K562 (cell line): ENCODE measurements around the gene CSTPP1. TPM values are rescaled to one million over a fixed set of nuclear protein-coding genes. Genes with fewer than 3 reads are reported as not detected.

Source experiments
- ATAC-seq: fragments of 200-7000 bp; cut with Tn5 transposase; 3 replicates; pipeline ENCODE4 v1.9.1; 2020; ENCODE audit warnings: moderate library complexity
- BruUV-seq: library from RNA; stranded (reverse); fragments of 400-500 nt; replicated peaks from 2 replicates; lab custom pipeline; 2021; lab: Mats Ljungman, UMichigan
- CTCF ChIA-PET: fragments of 300-600 bp; formaldehyde crosslinking; extraction: SDS; loops from one replicate; lab custom pipeline; 2021; ENCODE audit warnings: low intra/inter-chr PET ratio; lab: Yijun Ruan, JAX
- POLR2A ChIA-PET: fragments of 300-600, 350-650 bp; sonication (Branson Sonifier 250); formaldehyde crosslinking; extraction: SDS; loops from one replicate; lab custom pipeline; 2021; ENCODE audit warnings: antibody characterized with exemption, inconsistent platforms; lab: Yijun Ruan, JAX
- DNase-seq, 4 experiments: peaks; one replicate each; pipeline versions ENCODE4 v3.0.0 to v3.0.0-alpha.2; 2011 to 2018; ENCODE audit warnings: low spot score in 3 of 4, mixed read lengths in 3 of 4; ENCODE audit errors: extremely low read depth in 1 of 4
- FAIRE-seq: peaks from 2 replicates; lab custom pipeline; 2011; peaks lifted over from hg19 to GRCh38; lab: Jason Lieb, UNC
- H2AFZ ChIP-seq: 2 replicates; pipeline ENCODE4 v1.6.0; 2011; ENCODE audit warnings: low read depth, low read length, control low read depth, inconsistent platforms
- H3K27ac ChIP-seq: fragments of 200-600 bp; 3 replicates; pipeline ENCODE4 v1.8.0; 2011; ENCODE audit warnings: low read depth, mild to moderate bottlenecking, control low read depth, inconsistent platforms, low read length, moderate library complexity, mixed read lengths; ENCODE audit errors: extremely low read depth
- H3K27me3 ChIP-seq, 2 experiments: fragments of 300-600 bp in 1 of 2; 2 replicates in 1 of 2; 3 replicates in 1 of 2; pipeline versions ENCODE4 v1.6.0 to v1.8.0; 2011; ENCODE audit warnings: inconsistent platforms in 2 of 2, low read length in 2 of 2, mild to moderate bottlenecking in 1 of 2, mixed read lengths in 1 of 2, moderate library complexity in 1 of 2; ENCODE audit not compliant: control insufficient read depth in 2 of 2, insufficient read depth in 2 of 2
- H3K36me3 ChIP-seq: fragments of 300-600 bp; 3 replicates; pipeline ENCODE4 v1.8.0; 2011; ENCODE audit warnings: mild to moderate bottlenecking, low read length, inconsistent platforms; ENCODE audit not compliant: control insufficient read depth, insufficient read depth
- H3K4me1 ChIP-seq, 2 experiments: fragments of 200-600 bp in 1 of 2; replicated peaks in 1 of 2; 2 replicates in 1 of 2; 3 replicates in 1 of 2; pipeline versions ENCODE4 v1.5.1 to v1.8.0; 2011; ENCODE audit warnings: inconsistent platforms in 2 of 2, low read length in 2 of 2, mild to moderate bottlenecking in 1 of 2, mixed read lengths in 1 of 2, moderate library complexity in 1 of 2; ENCODE audit not compliant: control insufficient read depth in 2 of 2, insufficient read depth in 2 of 2
- H3K4me2 ChIP-seq: 2 replicates; pipeline ENCODE4 v1.6.1; 2011; ENCODE audit warnings: low read length, control low read depth, inconsistent platforms, mixed read lengths; ENCODE audit not compliant: insufficient read depth
- H3K4me3 ChIP-seq: fragments of 200-600 bp; sonication (generic), shearing (Covaris generic); 2 replicates; pipeline ENCODE4 v1.5.1; 2016; ENCODE audit warnings: control low read depth, inconsistent platforms
- H3K79me2 ChIP-seq: fragments of 200-600 bp; 3 replicates; pipeline ENCODE4 v1.8.0; 2011; ENCODE audit warnings: low read length, inconsistent platforms; ENCODE audit not compliant: control insufficient read depth, insufficient read depth
- H3K9ac ChIP-seq, 2 experiments: 2 replicates each; pipeline versions ENCODE4 v1.6.0 to v1.6.1; 2011; ENCODE audit warnings: low read depth in 2 of 2, low read length in 2 of 2, control low read depth in 1 of 2, inconsistent platforms in 1 of 2, mild to moderate bottlenecking in 1 of 2, mixed read lengths in 1 of 2; ENCODE audit not compliant: insufficient read depth in 1 of 2
- H3K9me1 ChIP-seq: one replicate; pipeline ENCODE4 v1.6.0; 2011; ENCODE audit warnings: inconsistent platforms, mild to moderate bottlenecking, low read length, moderate library complexity; ENCODE audit not compliant: control insufficient read depth, insufficient read depth
- H3K9me3 ChIP-seq: replicated peaks from 2 replicates; pipeline ENCODE4 v1.5.1; 2011; ENCODE audit warnings: low read depth, low read length, inconsistent platforms; ENCODE audit not compliant: control insufficient read depth, insufficient read depth
- H4K20me1 ChIP-seq: replicated peaks from 2 replicates; pipeline ENCODE4 v1.6.1; 2011; ENCODE audit warnings: low read length, inconsistent platforms, mixed read lengths; ENCODE audit not compliant: control insufficient read depth, insufficient read depth
- GTF2E2 ChIP-seq: fragments of 200-800 bp; sonication (Bioruptor generic); IDR thresholded peaks from 2 replicates; pipeline ENCODE4 v1.6.1; 2016; ENCODE audit warnings: missing genetic modification characterization, missing compliant biosample characterization
- NBN ChIP-seq: fragments of 450-650 bp; IDR thresholded peaks from 2 replicates; pipeline ENCODE4 v1.6.1; 2016; ENCODE audit warnings: low read depth, mild to moderate bottlenecking
- NFRKB ChIP-seq: fragments of 450-650 bp; IDR thresholded peaks from 2 replicates; pipeline ENCODE4 v1.6.1; 2016; ENCODE audit warnings: low read depth
- SIN3B ChIP-seq: fragments of 450-650 bp; IDR thresholded peaks from 2 replicates; pipeline ENCODE4 v1.6.1; 2017; ENCODE audit warnings: low read depth, mild to moderate bottlenecking, moderate library complexity
- YBX1 ChIP-seq: fragments of 450-650 bp; IDR thresholded peaks from 2 replicates; pipeline ENCODE4 v1.7.1; 2016; ENCODE audit warnings: mild to moderate bottlenecking
- ZNF23 ChIP-seq: fragments of 250-450 bp; sonication (Bioruptor Pico); IDR thresholded peaks from 2 replicates; pipeline ENCODE4 v1.4.0; 2020; ENCODE audit warnings: mild to moderate bottlenecking
- ZNF589 ChIP-seq: fragments of 200-800 bp; sonication (Bioruptor generic); IDR thresholded peaks from 2 replicates; pipeline ENCODE4 v1.6.1; 2016; ENCODE audit warnings: low read depth, missing genetic modification characterization, missing compliant biosample characterization
- WGBS: fragments of 100-300 bp; shearing (Covaris generic); methylation state at CpG from one replicate; pipeline ENCODE4 v1.1.6; 2016; ENCODE audit warnings: low coverage, mixed read lengths; ENCODE audit not compliant: insufficient coverage; ENCODE audit errors: missing lambda C conversion rate; 5-methylcytosine and 5-hydroxymethylcytosine counted together
- in situ Hi-C: fragments of 300-500 bp; cut with MboI; formaldehyde crosslinking; loops from 4 replicates; pipeline ENCODE4 v1.15.0; 2018; ENCODE audit warnings: inconsistent platforms, mixed read lengths
- intact Hi-C: fragments of 100-400 bp; cut with micrococcal nuclease; formaldehyde crosslinking; loops from 2 replicates; pipeline ENCODE4 v1.14.2; 2022
- polyA plus RNA-seq, 8 experiments: library from polyadenylated mRNA; depleted of rRNA in 4 of 8; stranded (reverse) in 5 of 8; unstranded in 3 of 8; fragments of >200 nt; fragmentation: Nextera tagmentation in 2 of 8; fragmentation: Illumina TruSeq in 1 of 8; extraction: Ambion mirVana in 2 of 8; extraction: Trizol in 1 of 8; gene quantifications; 2 replicates each; pipeline versions ENCODE4 v1.2.1 to v1.2.3, GENCODE V29; 2011 to 2014; ENCODE audit warnings: inconsistent platforms in 1 of 8, missing spikeins in 1 of 8
- total RNA-seq, 7 experiments: library from RNA; depleted of rRNA in 6 of 7; stranded (reverse); fragments of >200 nt in 6 of 7; fragmentation: Illumina TruSeq in 2 of 7; extraction: Trizol in 2 of 7; gene quantifications; 2 replicates each; pipeline versions ENCODE4 v1.2.1 to v1.2.3, GENCODE V29; 2011 to 2021; ENCODE audit warnings: low replicate concordance in 1 of 7
- TF ChIP-seq, protein P1 (sequence below): fragments of 450-650 bp; IDR thresholded peaks from 2 replicates; pipeline ENCODE4 v1.6.1; 2017; ENCODE audit warnings: antibody characterized with exemption
- TF ChIP-seq, protein P2 (sequence below): fragments of 200-400 bp; formaldehyde crosslinking; IDR thresholded peaks from 2 replicates; pipeline ENCODE4 v1.6.1; 2017; ENCODE audit warnings: mild to moderate bottlenecking, low read depth, low read length, moderate library complexity

The CSTPP1 gene
- total and polyA plus RNA-seq, 9 of the 15 experiments (the other 6 are each of a cell fraction or from before 2014, with no cell fraction given): 6.5 to 17.8 (median 9.2) TPM

DNA sequence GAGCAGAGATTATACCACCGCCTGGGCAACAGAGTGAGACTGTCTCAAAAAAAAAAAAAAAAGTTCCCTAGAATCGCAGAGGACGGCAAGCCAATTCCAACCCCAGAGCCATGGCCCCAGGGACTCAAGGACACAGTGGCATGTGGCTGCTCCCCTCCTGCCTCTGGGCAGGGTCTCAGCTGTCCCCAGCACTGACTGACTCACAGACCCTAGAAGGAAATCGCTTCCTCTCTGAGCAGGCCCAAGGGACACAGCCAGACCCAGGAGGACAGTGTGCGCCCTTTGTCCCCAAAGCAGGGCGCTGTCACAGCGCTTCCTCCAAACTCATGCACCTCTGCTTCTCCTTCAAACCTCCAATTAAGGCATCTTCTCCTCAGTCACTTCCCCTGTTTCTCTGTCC, 247.4 kb downstream of the CSTPP1 start:
- Histone ChIP-seq H3K9ac (no peak overlapping the region), H3K36me3 (peaks cover 4% of the 10 kb centered on the region; the same call in 2 of the 3 replicates), H3K79me2 (no peaks in the 10 kb centered on the region), H3K9me3 (no peaks in the 10 kb centered on the region), H3K27me3 (peaks cover 2 to 7% of the 10 kb centered on the region in 2 experiments; a peak in 2 of 5 replicates), H3K4me2 (no peak overlapping the region), H3K4me3 (no peak overlapping the region), H3K27ac (no peak overlapping the region), H3K4me1 (peaks cover 7 to 45% of the 10 kb centered on the region in 2 experiments), H4K20me1 (no peaks in the 10 kb centered on the region), H3K9me1 (no peaks in the 10 kb centered on the region), H2AFZ (no peak overlapping the region)
- ChIA-PET CTCF (no interaction called here), POLR2A (interaction anchor here (2.0 kb wide), 1 partner anchor 12 kb away, joined by 7 read pairs; no protein-coding TSS in a partner anchor)
- in situ Hi-C loops: no loop called here
- intact Hi-C loops: no loop called here
- no peak for FAIRE-seq
- no peak for ATAC-seq
- no TSS peak for BruUV-seq
- DNase-seq: no peak
- WGBS: 73% methylated on average over 6 of the region's 7 CpGs
- no peak for TF ChIP-seq NFRKB
- no peak for TF ChIP-seq ZNF589
- TF ChIP-seq ZNF23: no peak
- TF ChIP-seq SIN3B: no peak
- TF ChIP-seq, protein P1, sequence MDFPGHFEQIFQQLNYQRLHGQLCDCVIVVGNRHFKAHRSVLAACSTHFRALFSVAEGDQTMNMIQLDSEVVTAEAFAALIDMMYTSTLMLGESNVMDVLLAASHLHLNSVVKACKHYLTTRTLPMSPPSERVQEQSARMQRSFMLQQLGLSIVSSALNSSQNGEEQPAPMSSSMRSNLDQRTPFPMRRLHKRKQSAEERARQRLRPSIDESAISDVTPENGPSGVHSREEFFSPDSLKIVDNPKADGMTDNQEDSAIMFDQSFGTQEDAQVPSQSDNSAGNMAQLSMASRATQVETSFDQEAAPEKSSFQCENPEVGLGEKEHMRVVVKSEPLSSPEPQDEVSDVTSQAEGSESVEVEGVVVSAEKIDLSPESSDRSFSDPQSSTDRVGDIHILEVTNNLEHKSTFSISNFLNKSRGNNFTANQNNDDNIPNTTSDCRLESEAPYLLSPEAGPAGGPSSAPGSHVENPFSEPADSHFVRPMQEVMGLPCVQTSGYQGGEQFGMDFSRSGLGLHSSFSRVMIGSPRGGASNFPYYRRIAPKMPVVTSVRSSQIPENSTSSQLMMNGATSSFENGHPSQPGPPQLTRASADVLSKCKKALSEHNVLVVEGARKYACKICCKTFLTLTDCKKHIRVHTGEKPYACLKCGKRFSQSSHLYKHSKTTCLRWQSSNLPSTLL: no peak
- TF ChIP-seq, protein P2, sequence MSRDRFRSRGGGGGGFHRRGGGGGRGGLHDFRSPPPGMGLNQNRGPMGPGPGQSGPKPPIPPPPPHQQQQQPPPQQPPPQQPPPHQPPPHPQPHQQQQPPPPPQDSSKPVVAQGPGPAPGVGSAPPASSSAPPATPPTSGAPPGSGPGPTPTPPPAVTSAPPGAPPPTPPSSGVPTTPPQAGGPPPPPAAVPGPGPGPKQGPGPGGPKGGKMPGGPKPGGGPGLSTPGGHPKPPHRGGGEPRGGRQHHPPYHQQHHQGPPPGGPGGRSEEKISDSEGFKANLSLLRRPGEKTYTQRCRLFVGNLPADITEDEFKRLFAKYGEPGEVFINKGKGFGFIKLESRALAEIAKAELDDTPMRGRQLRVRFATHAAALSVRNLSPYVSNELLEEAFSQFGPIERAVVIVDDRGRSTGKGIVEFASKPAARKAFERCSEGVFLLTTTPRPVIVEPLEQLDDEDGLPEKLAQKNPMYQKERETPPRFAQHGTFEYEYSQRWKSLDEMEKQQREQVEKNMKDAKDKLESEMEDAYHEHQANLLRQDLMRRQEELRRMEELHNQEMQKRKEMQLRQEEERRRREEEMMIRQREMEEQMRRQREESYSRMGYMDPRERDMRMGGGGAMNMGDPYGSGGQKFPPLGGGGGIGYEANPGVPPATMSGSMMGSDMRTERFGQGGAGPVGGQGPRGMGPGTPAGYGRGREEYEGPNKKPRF: no peak
- TF ChIP-seq YBX1: no peak
- TF ChIP-seq GTF2E2 (tag): no peak
- no peak for TF ChIP-seq NBN
- TF ChIP-seq, all 486 proteins: peak for 0
